Peyer's patch (tissue), 4 donors: ENCODE results near the gene STK32B. TPM values are rescaled to one million over a fixed set of nuclear protein-coding genes. Genes with fewer than 3 reads are reported as not detected.
"Not testable (repeated sequence)": the region's sequence is repeated elsewhere in the genome, so short reads cannot be mapped to it uniquely, and the experiment has no call there.

Source experiments
- DNase-seq, 3 donors: peaks; one replicate each; pipeline ENCODE4 v3.0.0-alpha.2; 2017 to 2019
- H3K27ac ChIP-seq, 4 donors: fragments of 200-600 bp; sonication (generic); one replicate each; pipeline ENCODE4 v1.5.1; 2016 to 2019
- H3K27me3 ChIP-seq, 2 donors: fragments of 200-600 bp; sonication (generic); one replicate each; pipeline ENCODE4 v1.5.1; 2019
- H3K36me3 ChIP-seq, 3 donors: fragments of 200-600 bp; sonication (generic); one replicate each; pipeline ENCODE4 v1.5.1; 2016 to 2019
- H3K4me1 ChIP-seq, 4 donors: fragments of 200-600 bp; sonication (generic); one replicate each; pipeline ENCODE4 v1.5.1; 2016 to 2019
- H3K4me3 ChIP-seq, 4 donors: fragments of 200-600 bp; sonication (generic); 1 replicate in 3 of 4; 2 replicates in 1 of 4; pipeline ENCODE4 v1.5.1; 2016 to 2019; ENCODE audit warnings: mild to moderate bottlenecking in 1 of 4
- H3K9me3 ChIP-seq, 4 donors: fragments of 200-600 bp; sonication (generic); one replicate each; pipeline ENCODE4 v1.5.1; 2016 to 2019; ENCODE audit warnings: mild to moderate bottlenecking in 1 of 4
- CTCF ChIP-seq, 6 experiments: fragments of 450-650 bp in 4 of 6; fragments of 200-600 bp in 2 of 6; sonication (generic) in 1 of 6; IDR thresholded peaks; one replicate each; pipeline ENCODE4 v1.5.1; 2017 to 2019; ENCODE audit warnings: antibody characterized with exemption in 6 of 6, mild to moderate bottlenecking in 3 of 6, moderate library complexity in 1 of 6
- POLR2A ChIP-seq, 2 donors: fragments of 450-650 bp; IDR thresholded peaks; one replicate each; pipeline ENCODE4 v1.5.1; 2017; ENCODE audit warnings: antibody characterized with exemption in 2 of 2, mild to moderate bottlenecking in 2 of 2, moderate library complexity in 2 of 2
- total RNA-seq, 4 donors: library from RNA; depleted of rRNA; stranded (reverse); fragments of >200 nt; gene quantifications; one replicate each; pipeline ENCODE4 v1.1.0, GENCODE V29; 2016

The STK32B gene
- total RNA-seq, 4 donors from 2014 or later = 0.35 to 3.3 (median 1.3) TPM

- Histone ChIP-seq H3K4me3 (no peak overlapping the region), H3K9me3 (no peaks in the 10 kb centered on the region), H3K4me1 (peaks cover 0 to 9% (median 3%) of the 10 kb centered on the region in 4 donors), H3K36me3 (no peaks in the 10 kb centered on the region), H3K27me3 (no peaks in the 10 kb centered on the region), H3K27ac (no peak overlapping the region)
- no peak for DNase-seq
- TF ChIP-seq POLR2A (IDR thresholded peaks at IDR 0.05) (no peak), CTCF (IDR thresholded peaks at IDR 0.05) (no peak)
Measured at GRCh38 chr4:5052726-5053425, 1.6 kb downstream of the STK32B start.

- no peak for DNase-seq
- no peaks in the 10 kb centered on the region for H3K27me3 ChIP-seq
- H3K4me1 ChIP-seq = peaks cover 0 to 9% (median 3%) of the 10 kb centered on the region in 4 donors
- no peak for TF ChIP-seq POLR2A (IDR thresholded peaks at IDR 0.05)
- no peak for TF ChIP-seq CTCF (IDR thresholded peaks at IDR 0.05)
- H3K4me3 ChIP-seq = no peak overlapping the region
- no peak overlapping the region for H3K27ac ChIP-seq
- no peaks in the 10 kb centered on the region for H3K9me3 ChIP-seq
- no peaks in the 10 kb centered on the region for H3K36me3 ChIP-seq
Measured at GRCh38 chr4:5054532-5054931, 3.3 kb downstream of the STK32B start.

GRCh38 chr4:5055411-5055810, 4.1 kb downstream of the STK32B start:
- DNase-seq = no peak
- no peaks in the 10 kb centered on the region for H3K36me3 ChIP-seq
- H3K27ac ChIP-seq = no peak overlapping the region
- H3K27me3 ChIP-seq = no peaks in the 10 kb centered on the region
- peaks cover 0 to 3% (median 0%) of the 10 kb centered on the region in 4 donors for H3K9me3 ChIP-seq
- peaks cover 0 to 8% (median 2%) of the 10 kb centered on the region in 4 donors for H3K4me1 ChIP-seq
- TF ChIP-seq CTCF (IDR thresholded peaks at IDR 0.05) (no peak), POLR2A (IDR thresholded peaks at IDR 0.05) (no peak)
- H3K4me3 ChIP-seq = no peak overlapping the region

- no peak for DNase-seq
- TF ChIP-seq POLR2A (IDR thresholded peaks at IDR 0.05) (no peak), CTCF (IDR thresholded peaks at IDR 0.05) (no peak)
- Histone ChIP-seq H3K27ac (no peak overlapping the region), H3K9me3 (no peaks in the 10 kb centered on the region), H3K4me3 (no peak overlapping the region), H3K4me1 (no peaks in the 10 kb centered on the region), H3K36me3 (no peaks in the 10 kb centered on the region), H3K27me3 (no peaks in the 10 kb centered on the region)
Measured at GRCh38 chr4:5066101-5066500, 14.8 kb downstream of the STK32B start.

GRCh38 chr4:5066968-5067367, 15.7 kb downstream of the STK32B start:
- not testable (repeated sequence) for H3K4me3 ChIP-seq, H3K27me3 ChIP-seq, H3K9me3 ChIP-seq, H3K4me1 ChIP-seq, H3K36me3 ChIP-seq, DNase-seq, H3K27ac ChIP-seq

- Histone ChIP-seq H3K9me3 (no peaks in the 10 kb centered on the region), H3K4me1 (no peaks in the 10 kb centered on the region), H3K27ac (no peak overlapping the region), H3K36me3 (no peaks in the 10 kb centered on the region), H3K4me3 (no peak overlapping the region), H3K27me3 (no peaks in the 10 kb centered on the region)
- DNase-seq = no peak
- no peak for TF ChIP-seq CTCF (IDR thresholded peaks at IDR 0.05)
- TF ChIP-seq POLR2A (IDR thresholded peaks at IDR 0.05) = no peak
Measured at GRCh38 chr4:5067908-5068307, 16.6 kb downstream of the STK32B start.
